Stimulated activated CD8-positive, alpha-beta memory T cell treated with anti-CD3 and anti-CD28 coated beads, Interleukin-7, amount 100 ng/mL, for 48 hours (primary cell): Measurements from ENCODE around the gene RAI14.
"Not testable (repeated sequence)": the region's sequence is repeated elsewhere in the genome, so short reads cannot be mapped to it uniquely, and the experiment has no call there.

Experiments
- DNase-seq, 2 donors: peaks; one replicate each; pipeline ENCODE4 v3.0.0-alpha.2; 2020; ENCODE audit warnings: low read depth in 1 of 2; ENCODE audit errors: extremely low read depth in 1 of 2

The RAI14 gene

GRCh38 chr5:34697308-34698108 lies 41.4 kb downstream of the RAI14 start:
- no peak for DNase-seq

GRCh38 chr5:34698109-34698419 lies 41.9 kb downstream of the RAI14 start:
- no peak for DNase-seq

GRCh38 chr5:34698754-34699153 lies 42.6 kb downstream of the RAI14 start:
- no peak for DNase-seq

GRCh38 chr5:34699155-34700077 lies 43.3 kb downstream of the RAI14 start:
- no peak for DNase-seq

- no peak for DNase-seq
These were observed 43.9 kb downstream of the RAI14 start for GRCh38 chr5:34700078-34700452.

GRCh38 chr5:34701442-34701841 lies 45.3 kb downstream of the RAI14 start:
- not testable (repeated sequence) for DNase-seq

- no peak for DNase-seq
These were observed 47.9 kb downstream of the RAI14 start for GRCh38 chr5:34703767-34704713.

GRCh38 chr5:34706084-34706483 lies 50.0 kb downstream of the RAI14 start:
- DNase-seq: no peak

- no peak for DNase-seq
These were observed 51.5 kb downstream of the RAI14 start for GRCh38 chr5:34707451-34708107.

- no peak for DNase-seq
These were observed 52.6 kb downstream of the RAI14 start for GRCh38 chr5:34708777-34709176.

- no peak for DNase-seq
These were observed 53.9 kb downstream of the RAI14 start for GRCh38 chr5:34709861-34710673.

GRCh38 chr5:34712565-34712964 lies 56.4 kb downstream of the RAI14 start:
- DNase-seq: no peak

GRCh38 chr5:34715711-34716110 lies 59.6 kb downstream of the RAI14 start:
- DNase-seq: no peak

GRCh38 chr5:34716986-34717385 lies 60.9 kb downstream of the RAI14 start:
- DNase-seq: no peak

- no peak for DNase-seq
These were observed 61.5 kb downstream of the RAI14 start for GRCh38 chr5:34717426-34718327.

- no peak for DNase-seq
These were observed 62.4 kb downstream of the RAI14 start for GRCh38 chr5:34718516-34718915.

- no peak for DNase-seq
These were observed 62.9 kb downstream of the RAI14 start for GRCh38 chr5:34719029-34719428.

GRCh38 chr5:34721327-34721726 lies 65.2 kb downstream of the RAI14 start:
- no peak for DNase-seq

- no peak for DNase-seq
These were observed 66.1 kb downstream of the RAI14 start for GRCh38 chr5:34722183-34722582.
